PFSK-1 (cell line): ENCODE measurements around the gene RTRAF.

Experiments
- FOXP2 ChIP-seq: optimal IDR thresholded peaks from 2 replicates; pipeline ENCODE3; 2011; ENCODE audit warnings: borderline replicate concordance, control low read depth, inconsistent platforms; ENCODE audit not compliant: insufficient read depth; ENCODE audit errors: extremely low read length, extremely low read depth
- POLR2AphosphoS5 ChIP-seq: IDR thresholded peaks from 2 replicates; pipeline ENCODE4 v1.6.1; 2012; ENCODE audit warnings: low read depth, mild to moderate bottlenecking, control low read depth, low read length, moderate library complexity
- SIN3A ChIP-seq: IDR thresholded peaks from 2 replicates; pipeline ENCODE4 v1.6.1; 2012; ENCODE audit warnings: mild to moderate bottlenecking, low read length, moderate library complexity, borderline replicate concordance; ENCODE audit not compliant: insufficient read depth
- TAF1 ChIP-seq: IDR thresholded peaks from 2 replicates; pipeline ENCODE4 v1.6.1; 2012; ENCODE audit warnings: low read length, control low read depth, borderline replicate concordance; ENCODE audit not compliant: insufficient read depth
- TF ChIP-seq, protein P1 (sequence below), 2 experiments: IDR thresholded peaks; 2 replicates each; pipeline versions ENCODE4 v1.6.1 to v1.8.0; 2011 to 2012; ENCODE audit warnings: low read depth in 2 of 2, low read length in 2 of 2, control low read depth in 1 of 2, inconsistent platforms in 1 of 2, mild to moderate bottlenecking in 1 of 2, moderate library complexity in 1 of 2; ENCODE audit not compliant: insufficient read depth in 1 of 2

DNA sequence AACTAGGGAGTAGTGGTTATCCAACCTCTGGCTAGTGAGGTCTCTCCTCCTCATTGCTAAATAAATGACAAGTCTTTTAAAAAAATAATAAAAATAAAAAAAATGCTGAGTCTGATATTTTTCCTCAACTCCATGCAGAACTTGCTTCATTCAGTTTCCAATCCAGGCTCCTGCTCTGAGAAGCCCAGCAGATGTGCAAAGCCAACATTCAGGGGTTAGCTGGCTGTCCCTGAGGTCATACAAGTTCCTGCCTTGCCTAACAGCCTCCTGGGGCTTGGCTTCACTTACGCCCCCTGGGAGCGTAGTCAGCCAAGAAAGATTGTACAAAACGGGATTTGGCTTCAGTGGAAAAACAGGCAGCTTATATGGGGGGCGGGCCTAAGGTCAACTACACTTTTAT lies 23.3 kb downstream of the RTRAF start:
- TF ChIP-seq SIN3A = no peak
- TF ChIP-seq, protein P1, sequence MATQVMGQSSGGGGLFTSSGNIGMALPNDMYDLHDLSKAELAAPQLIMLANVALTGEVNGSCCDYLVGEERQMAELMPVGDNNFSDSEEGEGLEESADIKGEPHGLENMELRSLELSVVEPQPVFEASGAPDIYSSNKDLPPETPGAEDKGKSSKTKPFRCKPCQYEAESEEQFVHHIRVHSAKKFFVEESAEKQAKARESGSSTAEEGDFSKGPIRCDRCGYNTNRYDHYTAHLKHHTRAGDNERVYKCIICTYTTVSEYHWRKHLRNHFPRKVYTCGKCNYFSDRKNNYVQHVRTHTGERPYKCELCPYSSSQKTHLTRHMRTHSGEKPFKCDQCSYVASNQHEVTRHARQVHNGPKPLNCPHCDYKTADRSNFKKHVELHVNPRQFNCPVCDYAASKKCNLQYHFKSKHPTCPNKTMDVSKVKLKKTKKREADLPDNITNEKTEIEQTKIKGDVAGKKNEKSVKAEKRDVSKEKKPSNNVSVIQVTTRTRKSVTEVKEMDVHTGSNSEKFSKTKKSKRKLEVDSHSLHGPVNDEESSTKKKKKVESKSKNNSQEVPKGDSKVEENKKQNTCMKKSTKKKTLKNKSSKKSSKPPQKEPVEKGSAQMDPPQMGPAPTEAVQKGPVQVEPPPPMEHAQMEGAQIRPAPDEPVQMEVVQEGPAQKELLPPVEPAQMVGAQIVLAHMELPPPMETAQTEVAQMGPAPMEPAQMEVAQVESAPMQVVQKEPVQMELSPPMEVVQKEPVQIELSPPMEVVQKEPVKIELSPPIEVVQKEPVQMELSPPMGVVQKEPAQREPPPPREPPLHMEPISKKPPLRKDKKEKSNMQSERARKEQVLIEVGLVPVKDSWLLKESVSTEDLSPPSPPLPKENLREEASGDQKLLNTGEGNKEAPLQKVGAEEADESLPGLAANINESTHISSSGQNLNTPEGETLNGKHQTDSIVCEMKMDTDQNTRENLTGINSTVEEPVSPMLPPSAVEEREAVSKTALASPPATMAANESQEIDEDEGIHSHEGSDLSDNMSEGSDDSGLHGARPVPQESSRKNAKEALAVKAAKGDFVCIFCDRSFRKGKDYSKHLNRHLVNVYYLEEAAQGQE (IDR thresholded peaks at IDR 0.05; ENCODE audit: insufficient read depth in 1 of 2, low read depth in 2 of 2, low read length in 2 of 2) = no peak
- TF ChIP-seq POLR2AphosphoS5 = no peak
- TF ChIP-seq TAF1 = no peak
- TF ChIP-seq FOXP2 = no peak
